HG03097 (cell line): ENCODE data around the gene CUL1.

Source experiments
- ATAC-seq: cut with Tn5 transposase; IDR thresholded peaks from one replicate; pipeline ENCODE4 v1.9.1; 2021; ENCODE audit not compliant: unreplicated experiment, low FRiP score

CUL1 gene

GRCh38 chr7:148835854-148836253 lies 137.2 kb downstream of the CUL1 start:
- ATAC-seq: no peak

GRCh38 chr7:148838905-148839304 lies 140.2 kb downstream of the CUL1 start:
- ATAC-seq: no peak

GRCh38 chr7:148847815-148848734 lies 149.4 kb downstream of the CUL1 start:
- no peak for ATAC-seq

- no peak for ATAC-seq
These were observed 150.8 kb downstream of the CUL1 start for GRCh38 chr7:148849393-148850098.

DNA sequence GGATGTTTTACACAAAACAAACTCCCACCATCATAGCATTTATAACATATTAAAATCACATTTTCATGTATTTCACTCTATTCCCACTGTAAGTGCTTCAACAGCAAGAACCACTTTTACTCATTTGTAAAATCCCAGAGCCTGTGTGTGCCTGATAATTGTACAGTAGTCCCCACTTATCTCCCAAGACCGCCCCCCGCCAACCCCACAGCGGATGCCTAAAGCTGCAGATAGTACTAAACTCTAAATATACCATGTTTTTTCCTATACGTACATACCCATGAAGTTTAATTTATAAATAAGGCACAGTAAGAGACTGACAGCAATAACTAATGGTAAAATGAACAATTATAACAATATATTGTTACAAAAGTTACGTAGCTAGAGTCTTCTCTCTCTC lies 151.9 kb downstream of the CUL1 start:
- ATAC-seq: no peak
